Naive thymus-derived CD4-positive, alpha-beta T cell (primary cell): Measurements from ENCODE around the gene C21orf58. TPM values are rescaled to one million over a fixed set of nuclear protein-coding genes. Genes with fewer than 3 reads are reported as not detected.

Experiments used
- ATAC-seq: fragments of 150-1000 bp; cut with Tn5 transposase; 2 replicates; pipeline ENCODE4 v1.10.0; 2021; ENCODE audit warnings: mild to moderate bottlenecking, moderate library complexity
- CTCF ChIA-PET: fragments of 350-600 bp; sonication (Branson Sonifier 250); formaldehyde crosslinking; loops from one replicate; lab custom pipeline; 2021; ENCODE audit warnings: antibody characterized with exemption; lab: Charles Lee
- POLR2A ChIA-PET: fragments of 350-600 bp; sonication (Branson Sonifier 250); formaldehyde crosslinking; loops from one replicate; lab custom pipeline; 2021; ENCODE audit warnings: antibody characterized with exemption, inconsistent platforms; lab: Charles Lee
- DNase-seq, 9 donors: peaks; one replicate each; pipeline versions ENCODE4 v3.0.0 to v3.0.0-alpha.2; 2020 to 2022; ENCODE audit warnings: mixed read lengths in 1 of 9
- H3K27ac ChIP-seq: one replicate; pipeline ENCODE4 v1.7.0; 2013; ENCODE audit warnings: mild to moderate bottlenecking, low read depth, low read length, moderate library complexity
- H3K27me3 ChIP-seq, 2 donors: one replicate each; pipeline ENCODE4 v1.7.0; 2013; ENCODE audit warnings: low read length in 2 of 2, mild to moderate bottlenecking in 2 of 2, moderate library complexity in 2 of 2; ENCODE audit not compliant: control insufficient read depth in 2 of 2, insufficient read depth in 2 of 2
- H3K36me3 ChIP-seq, 3 experiments: 1 replicate in 2 of 3; 2 replicates in 1 of 3; pipeline ENCODE4 v1.7.0; 2013; ENCODE audit warnings: low read length in 3 of 3, mild to moderate bottlenecking in 3 of 3, moderate library complexity in 1 of 3; ENCODE audit not compliant: insufficient read depth in 3 of 3, control insufficient read depth in 2 of 3
- H3K4me1 ChIP-seq, 2 donors: one replicate each; pipeline ENCODE4 v1.7.0; 2013; ENCODE audit warnings: low read length in 2 of 2, mild to moderate bottlenecking in 2 of 2, moderate library complexity in 1 of 2; ENCODE audit not compliant: control insufficient read depth in 2 of 2, insufficient read depth in 2 of 2
- H3K4me3 ChIP-seq: 2 replicates; pipeline ENCODE4 v1.7.0; 2013; ENCODE audit warnings: mild to moderate bottlenecking, low read length
- H3K9me3 ChIP-seq, 3 experiments: 1 replicate in 2 of 3; 2 replicates in 1 of 3; pipeline ENCODE4 v1.7.0; 2013; ENCODE audit warnings: low read length in 3 of 3; ENCODE audit not compliant: control insufficient read depth in 2 of 3
- H3K27ac Mint-ChIP-seq, 9 donors: one replicate each; pipeline ENCODE4 v1.8.0; 2020 to 2022; ENCODE audit warnings: mixed read lengths in 9 of 9, mild to moderate bottlenecking in 8 of 9, moderate library complexity in 5 of 9, inconsistent platforms in 2 of 9
- H3K27me3 Mint-ChIP-seq, 5 donors: one replicate each; pipeline ENCODE4 v1.8.0; 2021 to 2022; ENCODE audit warnings: mixed read lengths in 5 of 5, mild to moderate bottlenecking in 1 of 5
- H3K36me3 Mint-ChIP-seq, 5 donors: one replicate each; pipeline ENCODE4 v1.8.0; 2020 to 2022; ENCODE audit warnings: mixed read lengths in 5 of 5, mild to moderate bottlenecking in 3 of 5, inconsistent platforms in 1 of 5
- H3K4me1 Mint-ChIP-seq, 7 donors: one replicate each; pipeline ENCODE4 v1.8.0; 2020 to 2022; ENCODE audit warnings: mixed read lengths in 7 of 7, mild to moderate bottlenecking in 3 of 7, inconsistent platforms in 1 of 7
- H3K4me3 Mint-ChIP-seq, 10 donors: one replicate each; pipeline ENCODE4 v1.8.0; 2020 to 2022; ENCODE audit warnings: mild to moderate bottlenecking in 10 of 10, mixed read lengths in 10 of 10, moderate library complexity in 6 of 10, inconsistent platforms in 2 of 10
- H3K9me3 Mint-ChIP-seq, 11 donors: one replicate each; pipeline ENCODE4 v1.8.0; 2020 to 2022; ENCODE audit warnings: mixed read lengths in 11 of 11, mild to moderate bottlenecking in 4 of 11, inconsistent platforms in 1 of 11, moderate library complexity in 1 of 11
- intact Hi-C, 2 donors: fragments of 100-400 bp; cut with micrococcal nuclease; formaldehyde crosslinking; loops; one replicate each; pipeline ENCODE4 v1.15.1; 2023
- polyA plus RNA-seq, 2 donors: library from polyadenylated mRNA; unstranded; fragments of 300-500 nt; fragmentation: Illumina TruSeq; gene quantifications; one replicate each; pipeline ENCODE4 v1.2.3, GENCODE V29; 2021
- total RNA-seq, 6 experiments: library from RNA in 5 of 6; stranded (reverse) in 5 of 6; gene quantifications; 1 replicate in 5 of 6; 2 replicates in 1 of 6; pipeline ENCODE4 v1.2.3 and lab custom pipeline; 2021 to 2026

The C21orf58 gene
- total and polyA plus RNA-seq, 7 experiments from 2014 or later, result 0.59 to 38.4 (median 5.7) TPM

DNA sequence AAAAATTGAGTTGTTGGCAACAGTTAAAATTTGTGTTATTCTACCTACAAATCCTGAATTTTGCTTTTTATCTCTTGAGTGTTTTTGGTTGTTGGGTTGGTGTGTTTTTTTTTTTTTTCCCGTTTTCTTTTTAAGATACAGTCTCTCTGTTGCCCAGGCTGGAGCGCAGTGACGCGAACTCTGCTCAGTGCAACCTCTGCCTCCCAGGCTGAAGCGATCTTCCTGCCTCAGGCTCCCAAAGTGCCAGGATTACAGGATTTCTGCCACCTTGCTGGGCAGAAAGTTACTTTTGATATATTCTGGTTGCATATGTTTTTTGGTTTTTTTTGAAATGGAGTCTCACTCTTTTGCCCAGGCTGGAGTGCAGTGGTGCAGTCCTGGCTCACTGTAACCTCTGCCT, 4.5 kb upstream of the C21orf58 start:
- intact Hi-C loops, result no loop called here

DNA sequence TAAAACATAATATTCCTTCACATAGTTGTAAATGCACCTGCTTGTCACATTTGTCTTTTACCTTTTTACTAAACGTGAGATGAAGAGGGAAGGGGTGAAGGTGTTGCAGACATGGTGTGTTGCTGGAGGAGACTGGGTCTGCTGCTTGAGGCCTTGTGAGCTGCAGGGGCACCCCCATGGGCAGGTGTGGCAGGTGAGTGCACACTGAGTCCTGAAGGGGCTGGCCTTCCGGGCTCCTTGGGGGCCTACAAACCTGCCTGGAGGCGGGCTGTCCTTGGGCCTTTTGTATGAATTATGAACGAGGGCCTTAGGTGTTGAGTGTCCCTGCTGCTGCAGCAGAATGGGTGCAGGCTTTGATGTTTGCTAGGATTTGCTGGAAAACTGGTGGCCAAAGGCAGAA, 4.0 kb upstream of the C21orf58 start:
- Histone ChIP-seq H3K9me3 (no peaks in the 10 kb centered on the region), H3K4me3 (no peak overlapping the region), H3K27ac (no peak overlapping the region), H3K27me3 (no peaks in the 10 kb centered on the region), H3K36me3 (peaks cover 0 to 39% (median 5%) of the 10 kb centered on the region in 3 experiments), H3K4me1 (peaks cover 0 to 10% of the 10 kb centered on the region in 2 donors)
- H3K27me3 Mint-ChIP-seq, result no peaks in the 10 kb centered on the region
- ChIA-PET CTCF (no interaction called here), POLR2A (no interaction called here)
- DNase-seq (no peak), ATAC-seq (no peak)
- no peak overlapping the region for H3K27ac Mint-ChIP-seq
- H3K9me3 Mint-ChIP-seq, result peaks cover 0 to 2% (median 0%) of the 10 kb centered on the region in 11 donors
- H3K36me3 Mint-ChIP-seq, result peaks cover 0 to 31% (median 6%) of the 10 kb centered on the region in 5 donors
- intact Hi-C loops, result no loop called here
- H3K4me1 Mint-ChIP-seq, result peaks cover 12 to 21% (median 18%) of the 10 kb centered on the region in 7 donors
- H3K4me3 Mint-ChIP-seq, result no peak overlapping the region

More for the DNA sequence above, 4.5 kb upstream of the C21orf58 start:
- Mint-ChIP-seq H3K27me3 (no peaks in the 10 kb centered on the region), H3K4me3 (peak overlapping the region in 2 of 10 donors; percentile 7 to 48), H3K4me1 (peaks cover 8 to 19% (median 14%) of the 10 kb centered on the region in 7 donors), H3K9me3 (peaks cover 0 to 2% (median 0%) of the 10 kb centered on the region in 11 donors), H3K27ac (no peak overlapping the region), H3K36me3 (peaks cover 0 to 31% (median 6%) of the 10 kb centered on the region in 5 donors)
- no peak for DNase-seq
- H3K27me3 ChIP-seq, result no peaks in the 10 kb centered on the region
- H3K27ac ChIP-seq, result no peak overlapping the region
- ChIA-PET POLR2A (no interaction called here), CTCF (no interaction called here)
- no peak overlapping the region for H3K4me3 ChIP-seq
- H3K4me1 ChIP-seq, result peaks cover 0 to 7% of the 10 kb centered on the region in 2 donors
- peaks cover 0 to 39% (median 5%) of the 10 kb centered on the region in 3 experiments for H3K36me3 ChIP-seq
- H3K9me3 ChIP-seq, result no peaks in the 10 kb centered on the region
- ATAC-seq, result no peak

GRCh38 chr21:46326110-46326703, 2.5 kb upstream of the C21orf58 start:
- Histone ChIP-seq H3K27ac (no peak overlapping the region), H3K27me3 (no peaks in the 10 kb centered on the region), H3K36me3 (peaks cover 0 to 29% (median 5%) of the 10 kb centered on the region in 3 experiments), H3K4me1 (peaks cover 0 to 16% of the 10 kb centered on the region in 2 donors), H3K4me3 (no peak overlapping the region), H3K9me3 (no peaks in the 10 kb centered on the region)
- peaks cover 0 to 22% (median 6%) of the 10 kb centered on the region in 5 donors for H3K36me3 Mint-ChIP-seq
- DNase-seq (no peak), ATAC-seq (no peak)
- H3K9me3 Mint-ChIP-seq, result peaks cover 0 to 2% (median 0%) of the 10 kb centered on the region in 11 donors
- ChIA-PET CTCF (interaction anchor here (1.2 to 1.7 kb wide), 4 partner anchors 41 to 218 kb away, joined by 3 to 9 read pairs (median 4); partner anchors contain the start of gene MCM3AP), POLR2A (interaction anchor here (0.8 to 1.7 kb wide), 5 partner anchors 11 to 311 kb away, joined by 3 to 5 read pairs (median 4); partner anchors contain the start of genes MCM3AP and YBEY)
- peaks cover 18 to 35% (median 26%) of the 10 kb centered on the region in 7 donors for H3K4me1 Mint-ChIP-seq
- intact Hi-C loops, result no loop called here
- H3K4me3 Mint-ChIP-seq, result peak overlapping the region in 8 of 10 donors; percentile 21 to 96 (median 51)
- peak overlapping the region in 5 of 9 donors; percentile 25 to 65 (median 48) for H3K27ac Mint-ChIP-seq
- no peaks in the 10 kb centered on the region for H3K27me3 Mint-ChIP-seq

DNA sequence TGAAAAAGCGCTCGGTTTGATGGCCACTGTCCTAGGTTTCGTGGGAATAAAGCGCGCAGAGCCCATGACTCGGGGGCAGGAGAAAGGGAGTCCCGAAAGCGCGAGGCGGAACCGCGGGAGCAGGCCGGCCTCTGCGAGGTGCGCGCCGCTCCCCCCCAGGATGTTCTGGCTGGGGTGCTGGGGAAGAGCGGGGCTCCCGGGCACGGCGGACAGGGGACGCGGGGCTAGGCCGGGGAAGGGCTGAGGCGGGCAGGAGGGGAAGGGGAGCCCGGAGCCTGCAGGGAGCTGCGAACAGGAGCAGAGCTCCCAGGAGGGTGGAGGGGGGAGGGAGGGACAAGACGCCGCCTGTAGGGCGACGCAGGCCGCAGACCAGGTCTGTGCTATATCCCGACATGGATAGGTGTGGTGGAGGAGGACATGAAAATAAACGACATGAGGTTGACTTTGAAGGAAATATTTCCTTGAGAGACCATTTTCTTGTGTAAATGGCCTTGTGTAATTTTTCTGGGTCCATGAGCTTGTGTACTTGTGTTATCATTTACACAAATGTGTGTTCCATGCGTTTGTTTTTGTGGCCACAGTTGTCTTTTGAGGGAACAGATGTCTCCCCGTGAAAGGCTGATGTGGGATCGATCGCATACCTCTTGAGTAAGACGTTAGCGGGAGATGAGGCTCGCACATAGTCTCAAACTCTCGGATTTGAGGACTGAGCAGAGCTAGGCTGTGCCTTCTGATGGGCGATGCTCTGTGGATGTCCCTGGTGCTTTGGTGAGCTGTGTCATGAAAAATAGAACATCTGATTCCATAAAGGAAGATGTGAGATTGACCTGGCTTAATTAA, 1.6 kb upstream of the C21orf58 start:
- POLR2A ChIA-PET, result interaction anchor here (0.8 to 1.7 kb wide), 6 partner anchors 11 to 487 kb away, joined by 3 to 5 read pairs (median 4); partner anchors contain the start of genes MCM3AP and YBEY
- peak overlapping the region; percentile 48 to 85 (median 76) for H3K27ac Mint-ChIP-seq
- Histone ChIP-seq H3K27me3 (no peaks in the 10 kb centered on the region), H3K36me3 (peaks cover 0 to 22% (median 5%) of the 10 kb centered on the region in 3 experiments), H3K4me3 (peak overlapping the region; percentile 79), H3K27ac (peak overlapping the region; percentile 66), H3K4me1 (peaks cover 0 to 16% of the 10 kb centered on the region in 2 donors), H3K9me3 (no peaks in the 10 kb centered on the region)
- peak overlapping the region; percentile 67 to 98 (median 85) for H3K4me3 Mint-ChIP-seq
- peaks cover 0 to 2% (median 0%) of the 10 kb centered on the region in 11 donors for H3K9me3 Mint-ChIP-seq
- CTCF ChIA-PET, result interaction anchor here (0.6 to 1.7 kb wide), 7 partner anchors 41 to 219 kb away, joined by 3 to 9 read pairs (median 3); partner anchors contain the start of gene MCM3AP
- intact Hi-C loops, result loop anchor here in 1 of 2 donors (2.0 kb wide), 3 partner anchors 226 to 682 kb away; partner anchors contain the start of gene PCBP3
- DNase-seq (peak in 5 of 9 donors; percentile 3 to 60 (median 27)), ATAC-seq (no peak)
- peaks cover 0 to 14% (median 6%) of the 10 kb centered on the region in 5 donors for H3K36me3 Mint-ChIP-seq
- no peaks in the 10 kb centered on the region for H3K27me3 Mint-ChIP-seq
- peaks cover 14 to 41% (median 33%) of the 10 kb centered on the region in 7 donors for H3K4me1 Mint-ChIP-seq

DNA sequence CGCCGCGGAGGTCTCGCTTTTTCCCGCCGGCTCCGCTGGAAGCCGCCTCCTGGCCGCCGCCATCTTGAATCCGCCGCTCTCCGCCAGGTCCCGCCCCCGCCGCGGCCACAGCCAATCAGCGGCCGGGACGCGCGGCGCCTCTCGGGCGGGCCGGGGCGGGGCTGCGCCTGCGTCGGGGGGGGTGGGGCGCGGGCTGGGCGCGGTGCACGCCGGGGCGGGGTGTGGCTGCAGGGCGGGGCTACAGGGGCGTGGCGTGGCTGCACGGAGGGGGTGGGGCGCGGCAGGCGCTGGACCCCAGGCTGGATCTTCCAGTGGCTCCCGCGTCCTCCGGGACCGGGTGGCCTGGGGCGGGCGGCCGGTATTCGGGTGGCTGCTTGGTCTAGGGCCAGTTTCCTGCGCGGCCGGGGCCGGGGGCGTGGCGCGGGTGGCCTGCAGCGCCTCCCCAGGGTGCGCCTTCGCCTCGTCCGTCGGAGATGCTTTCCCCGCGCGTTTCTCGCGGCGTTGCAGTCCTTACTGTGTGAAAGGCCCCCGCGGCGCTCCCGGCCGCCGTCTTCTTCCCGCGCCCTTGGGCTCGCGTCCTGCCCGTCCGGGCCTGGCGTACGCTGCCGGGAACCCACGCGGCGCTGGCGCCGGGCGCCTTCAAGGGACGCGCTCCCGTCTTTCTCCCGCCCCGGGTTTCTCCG, 861 bp upstream of the C21orf58 start:
- H3K4me3 Mint-ChIP-seq, result peak overlapping the region in 9 of 10 donors; percentile 90 to 98 (median 96)
- no peaks in the 10 kb centered on the region for H3K27me3 Mint-ChIP-seq
- DNase-seq (peak; percentile 77 to 97 (median 90)), ATAC-seq (peak; percentile 87)
- H3K36me3 Mint-ChIP-seq, result peaks cover 0 to 14% (median 6%) of the 10 kb centered on the region in 5 donors
- H3K4me1 Mint-ChIP-seq, result peaks cover 14 to 44% (median 33%) of the 10 kb centered on the region in 7 donors
- Histone ChIP-seq H3K9me3 (no peaks in the 10 kb centered on the region), H3K27me3 (no peaks in the 10 kb centered on the region), H3K4me1 (peaks cover 0 to 16% of the 10 kb centered on the region in 2 donors), H3K27ac (peak overlapping the region; percentile 97), H3K4me3 (peak overlapping the region; percentile 98), H3K36me3 (peaks cover 0 to 17% (median 5%) of the 10 kb centered on the region in 3 experiments)
- peaks cover 0 to 2% (median 0%) of the 10 kb centered on the region in 11 donors for H3K9me3 Mint-ChIP-seq
- peak overlapping the region in 8 of 9 donors; percentile 28 to 98 (median 96) for H3K27ac Mint-ChIP-seq
- POLR2A ChIA-PET, result interaction anchor here (1.7 kb wide), 1 partner anchor 38 kb away, joined by 3 read pairs; the partner anchor contains the start of gene YBEY
- intact Hi-C loops, result loop anchor here (1.0 to 5.0 kb wide), 10 partner anchors 38 to 732 kb away; partner anchors contain the start of genes DIP2A (in 2 of the 2), YBEY (in 2 of the 2), PCBP3 (in 1 of the 2) and SPATC1L (in 1 of the 2)
- CTCF ChIA-PET, result interaction anchor here (1.7 kb wide), 2 partner anchors 40 to 182 kb away, joined by 6 to 9 read pairs; partner anchors contain the start of gene MCM3AP
